Measurements from ENCODE around the gene FNDC5.

- TF ChIP-seq, protein P1, sequence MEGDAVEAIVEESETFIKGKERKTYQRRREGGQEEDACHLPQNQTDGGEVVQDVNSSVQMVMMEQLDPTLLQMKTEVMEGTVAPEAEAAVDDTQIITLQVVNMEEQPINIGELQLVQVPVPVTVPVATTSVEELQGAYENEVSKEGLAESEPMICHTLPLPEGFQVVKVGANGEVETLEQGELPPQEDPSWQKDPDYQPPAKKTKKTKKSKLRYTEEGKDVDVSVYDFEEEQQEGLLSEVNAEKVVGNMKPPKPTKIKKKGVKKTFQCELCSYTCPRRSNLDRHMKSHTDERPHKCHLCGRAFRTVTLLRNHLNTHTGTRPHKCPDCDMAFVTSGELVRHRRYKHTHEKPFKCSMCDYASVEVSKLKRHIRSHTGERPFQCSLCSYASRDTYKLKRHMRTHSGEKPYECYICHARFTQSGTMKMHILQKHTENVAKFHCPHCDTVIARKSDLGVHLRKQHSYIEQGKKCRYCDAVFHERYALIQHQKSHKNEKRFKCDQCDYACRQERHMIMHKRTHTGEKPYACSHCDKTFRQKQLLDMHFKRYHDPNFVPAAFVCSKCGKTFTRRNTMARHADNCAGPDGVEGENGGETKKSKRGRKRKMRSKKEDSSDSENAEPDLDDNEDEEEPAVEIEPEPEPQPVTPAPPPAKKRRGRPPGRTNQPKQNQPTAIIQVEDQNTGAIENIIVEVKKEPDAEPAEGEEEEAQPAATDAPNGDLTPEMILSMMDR (conservative IDR thresholded peaks at IDR 0.05; ENCODE audit: low read length) = no peak
- no peak for TF ChIP-seq EZH2phosphoT487 (IDR thresholded peaks at IDR 0.05; ENCODE audit: borderline replicate concordance)
Measured at GRCh38 chr1:32858136-32858535, 12.6 kb downstream of the FNDC5 start.

Data from Loucy (cell line).